ENCODE results near the gene ADTRP.

The ADTRP gene

DNA sequence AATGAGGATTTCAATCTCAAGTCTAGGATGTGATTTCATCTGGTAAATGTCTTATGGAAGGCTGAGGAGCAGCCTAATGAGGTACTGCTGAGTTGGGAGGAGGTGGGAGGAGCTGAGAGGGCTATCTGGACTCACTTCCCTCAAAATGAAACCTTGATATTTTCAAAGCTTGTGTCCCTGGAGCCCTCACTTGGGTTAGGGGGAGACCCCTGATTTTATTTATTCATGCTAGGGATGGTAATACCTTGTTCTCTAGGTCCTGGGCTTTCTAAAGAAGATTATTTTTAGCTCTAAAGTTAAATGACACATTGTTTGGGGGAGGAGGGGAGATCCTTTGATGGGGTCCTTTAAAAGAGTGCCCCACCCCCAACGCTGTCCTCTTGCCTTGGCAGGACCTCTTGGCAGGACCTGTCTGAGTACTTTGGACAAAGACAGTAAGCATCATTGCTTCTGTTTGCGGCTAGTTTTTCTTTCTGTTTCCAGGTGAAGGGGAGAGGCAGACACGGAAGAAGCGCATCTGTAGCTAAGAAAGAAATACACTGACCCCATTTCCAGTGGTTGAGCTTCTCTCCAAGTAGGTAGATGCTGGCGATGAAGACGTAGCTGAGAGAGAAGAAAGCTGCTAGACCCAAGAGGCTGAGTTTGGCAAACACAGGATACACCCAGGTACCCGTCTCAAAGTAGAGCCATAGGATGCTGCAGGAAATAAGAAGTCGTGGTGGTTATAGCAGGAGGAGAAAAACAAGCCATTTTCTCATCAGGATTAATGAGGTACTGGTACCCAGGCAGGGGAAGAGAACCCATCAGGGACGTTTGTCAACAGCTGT is 55.6 kb downstream of the ADTRP start:
- no peak for DNase-seq

GRCh38 chr6:11722220-11722619 is 56.4 kb downstream of the ADTRP start:
- DNase-seq = no peak

DNA sequence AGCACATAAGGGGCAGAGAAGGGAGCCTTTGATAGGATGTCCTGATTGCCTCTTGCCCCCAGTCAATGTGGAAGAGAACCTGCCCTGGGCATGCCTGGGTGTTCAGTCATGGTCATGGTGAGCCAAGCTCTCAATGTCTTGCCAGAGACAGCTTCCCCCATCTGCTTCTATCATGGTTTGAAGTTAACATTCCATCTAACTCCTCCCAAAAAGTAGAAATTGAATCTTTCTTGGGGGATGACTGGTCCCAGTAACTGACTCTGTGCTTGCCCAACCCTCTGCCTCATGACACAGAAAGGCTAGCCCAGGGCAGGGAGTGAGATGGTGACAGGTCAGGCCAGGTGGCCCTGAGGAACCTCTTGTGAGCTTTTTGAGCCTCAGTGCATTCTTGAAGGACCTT is 60.1 kb downstream of the ADTRP start:
- no peak for DNase-seq

- no peak for DNase-seq
Observed at GRCh38 chr6:11718031-11718430, 60.6 kb downstream of the ADTRP start.

GRCh38 chr6:11714798-11715285 is 63.8 kb downstream of the ADTRP start:
- DNase-seq = no peak

DNA sequence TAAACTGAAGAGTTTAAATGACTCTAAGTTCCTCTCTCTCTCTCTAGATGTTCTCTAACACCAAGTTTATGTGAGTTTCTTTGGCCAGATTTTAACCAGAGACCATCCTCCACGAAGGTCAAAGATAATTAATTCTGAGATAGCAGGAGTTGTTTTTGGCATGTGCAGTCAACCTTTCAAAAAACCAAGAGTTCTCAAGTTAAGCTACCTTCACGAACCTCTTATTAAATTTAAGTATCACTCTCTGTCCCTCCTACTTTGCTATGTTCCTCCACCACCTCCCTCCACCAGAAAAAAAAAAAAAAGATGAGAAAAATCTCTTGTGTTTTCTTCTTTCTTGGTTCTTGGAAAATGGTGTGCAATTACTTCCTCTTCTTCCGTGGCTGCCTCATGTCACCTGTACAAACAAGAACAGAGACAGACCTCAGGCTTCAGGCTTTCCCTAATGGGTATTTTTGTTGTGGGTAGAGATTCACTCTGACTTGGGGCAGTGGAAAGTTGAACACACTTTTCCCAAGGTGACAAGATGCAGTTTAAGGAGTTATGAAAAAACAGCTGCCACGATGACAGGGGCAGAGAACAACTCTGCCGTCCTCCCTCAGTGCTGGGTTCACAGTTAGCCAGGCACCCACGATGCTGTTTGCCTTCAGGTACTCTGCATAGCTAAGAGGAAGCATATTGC is 64.3 kb downstream of the ADTRP start:
- no peak for DNase-seq

- DNase-seq = no peak
Observed at GRCh38 chr6:11712760-11713159, 65.8 kb downstream of the ADTRP start.

DNA sequence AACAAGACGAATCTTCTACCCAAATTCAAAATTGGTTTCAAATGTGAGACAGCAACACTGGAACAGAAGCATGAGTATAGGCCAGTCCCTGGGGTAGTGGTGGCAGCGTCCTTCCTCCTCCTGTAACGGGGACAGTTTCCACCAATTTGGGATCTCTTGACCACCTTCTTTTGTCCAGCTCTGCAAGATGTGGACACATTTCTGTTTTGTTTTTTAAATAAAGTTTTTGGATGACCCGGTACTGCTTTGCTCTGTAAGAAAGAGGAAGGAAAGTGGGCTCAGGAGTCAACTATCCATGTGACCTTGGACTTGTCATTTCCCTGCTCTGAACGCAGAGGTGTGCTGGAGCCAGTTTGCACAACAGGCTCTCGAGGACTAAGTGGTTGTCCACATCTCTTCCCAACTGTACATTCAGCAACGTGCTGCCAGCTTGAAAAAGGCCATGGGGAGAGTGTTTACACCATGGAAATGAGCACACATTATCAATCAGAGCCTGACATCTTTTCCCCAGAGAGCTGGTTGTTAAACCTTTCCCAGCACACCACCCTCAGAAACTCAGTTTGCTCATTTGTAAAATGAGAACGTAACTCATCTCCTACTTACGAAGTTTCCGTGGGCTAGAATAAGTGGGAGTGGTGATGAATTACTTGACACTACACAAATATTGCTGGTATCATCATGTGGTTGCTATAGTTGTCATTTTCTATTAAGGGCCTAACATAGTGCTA is 66.5 kb downstream of the ADTRP start:
- no peak for DNase-seq

DNA sequence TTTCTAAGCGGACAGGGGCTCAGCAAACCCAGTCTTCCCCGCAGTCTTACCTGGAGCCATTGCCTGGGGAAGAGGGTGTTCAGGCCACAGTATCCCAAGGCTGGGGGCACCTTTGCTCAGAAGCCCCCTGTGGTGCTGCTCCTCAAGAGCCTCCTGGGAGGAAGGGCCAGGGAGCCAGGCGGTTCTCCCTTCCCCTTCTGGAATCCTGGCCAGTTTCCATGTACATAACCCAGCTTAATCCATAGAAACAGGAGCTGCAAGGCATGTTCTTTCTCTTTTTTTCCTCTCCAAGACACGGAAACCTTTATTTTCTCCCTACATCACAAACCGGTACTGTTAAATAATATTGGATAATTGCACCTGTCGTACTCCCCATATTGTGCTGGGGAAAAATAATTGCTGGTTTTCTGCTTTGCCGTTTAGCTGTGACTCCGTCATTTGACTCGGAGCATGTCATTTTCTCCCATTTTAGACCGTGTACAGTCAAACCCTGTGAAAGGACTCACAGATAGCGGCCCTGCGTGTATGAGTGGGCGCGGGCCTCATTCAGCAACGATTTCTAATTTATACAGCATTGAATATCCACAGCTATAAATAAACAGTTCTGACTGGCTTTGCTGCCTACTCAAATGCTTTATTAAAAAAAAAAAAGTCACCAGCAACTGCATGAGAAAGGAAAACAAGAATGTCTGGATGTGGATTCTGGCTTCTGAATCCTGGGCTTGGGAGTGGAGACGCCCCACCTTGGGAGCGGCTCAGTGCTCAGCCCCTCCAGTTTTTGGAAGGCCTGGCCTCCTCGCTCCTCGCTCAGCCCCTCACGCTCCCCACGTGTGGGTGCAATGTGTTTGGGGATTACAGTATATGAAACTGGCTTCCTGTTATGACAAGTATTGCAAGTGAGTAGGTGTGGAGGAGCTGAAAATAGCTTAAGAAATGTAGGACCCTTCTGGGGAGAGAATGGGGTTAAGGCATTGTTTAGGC is 67.3 kb downstream of the ADTRP start:
- DNase-seq = no peak

DNA sequence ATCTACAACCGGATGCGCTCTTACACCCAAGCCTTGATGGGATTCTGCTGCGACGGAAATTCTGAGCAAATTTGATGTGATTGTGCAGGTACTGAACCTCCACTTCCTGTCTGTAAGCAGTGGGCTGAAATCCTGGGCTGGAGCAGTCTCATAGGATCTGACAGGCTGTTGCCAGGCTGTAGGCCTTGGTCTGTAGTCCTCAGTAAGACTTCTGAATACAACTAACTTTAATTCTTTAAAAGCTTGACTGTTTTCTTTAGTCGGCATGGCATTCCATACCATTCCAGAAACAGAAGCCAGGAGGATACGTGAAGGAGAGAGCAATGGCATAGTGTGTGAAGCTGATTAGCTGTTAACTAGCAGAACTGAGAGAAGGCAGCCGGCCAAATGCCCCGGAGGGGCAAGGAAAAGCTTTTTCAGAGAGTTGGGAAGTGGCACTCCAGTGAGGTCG is 68.3 kb downstream of the ADTRP start:
- no peak for DNase-seq

DNA sequence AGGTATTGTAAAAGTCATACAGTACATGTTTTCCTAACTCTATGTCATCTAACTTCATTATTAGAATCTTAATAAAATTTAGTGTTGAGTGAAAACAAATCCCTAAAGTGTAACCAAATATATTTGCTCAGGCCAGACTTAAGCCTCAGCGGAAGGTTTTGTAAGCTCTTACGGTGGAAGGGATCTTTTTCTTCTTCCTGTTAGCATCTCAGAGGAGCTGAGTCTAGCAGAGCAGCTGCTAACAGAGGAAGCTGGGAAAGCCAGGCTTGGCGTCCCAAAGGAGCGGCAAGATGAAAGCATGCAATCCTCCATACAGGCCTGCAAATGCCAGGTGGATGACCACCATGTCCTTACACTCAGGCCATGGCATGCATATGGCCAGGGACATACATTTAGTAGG is 72.4 kb downstream of the ADTRP start:
- no peak for DNase-seq

- no peak for DNase-seq
Observed at GRCh38 chr6:11705483-11705882, 73.1 kb downstream of the ADTRP start.

DNA sequence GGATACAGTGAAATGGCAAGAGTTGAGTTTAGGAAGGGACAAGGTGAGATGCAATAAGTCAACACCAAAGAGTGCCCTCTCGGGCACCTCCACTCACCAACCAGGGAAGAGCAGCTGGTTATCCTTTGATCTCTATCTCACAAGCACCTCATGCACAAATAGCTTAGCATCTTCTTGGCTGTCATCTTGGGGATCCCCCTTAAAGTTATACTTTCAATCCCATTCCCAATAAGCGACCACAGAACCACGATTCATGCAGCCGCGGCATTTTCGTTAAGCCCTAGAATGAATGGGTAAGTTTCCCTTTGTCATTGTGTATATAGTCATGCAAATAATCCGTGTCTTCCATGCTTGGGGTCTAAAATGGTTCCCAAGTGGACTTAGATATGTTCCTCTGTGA is 73.5 kb downstream of the ADTRP start:
- DNase-seq = no peak

- DNase-seq = no peak
Observed at GRCh38 chr6:11703725-11704124, 74.9 kb downstream of the ADTRP start.

- DNase-seq = no peak
Observed at GRCh38 chr6:11702500-11703130, 76.0 kb downstream of the ADTRP start.

GRCh38 chr6:11702089-11702488 is 76.5 kb downstream of the ADTRP start:
- DNase-seq = no peak

GRCh38 chr6:11701573-11701972 is 77.0 kb downstream of the ADTRP start:
- no peak for DNase-seq

- DNase-seq = no peak
Observed at GRCh38 chr6:11700118-11700718, 78.4 kb downstream of the ADTRP start.

- DNase-seq = no peak
Observed at GRCh38 chr6:11699576-11699975, 79.0 kb downstream of the ADTRP start.

GRCh38 chr6:11692451-11693376 is 85.9 kb downstream of the ADTRP start:
- DNase-seq = no peak
